GM18907 (cell line): ENCODE data around the gene COL16A1.

Experiments used
- ATAC-seq: cut with Tn5 transposase; IDR thresholded peaks from one replicate; pipeline ENCODE4 v1.9.1; 2021; ENCODE audit warnings: mild to moderate bottlenecking, moderate library complexity; ENCODE audit not compliant: unreplicated experiment

COL16A1 gene

GRCh38 chr1:31609514-31610118 is 94.2 kb downstream of the COL16A1 start:
- no peak for ATAC-seq

GRCh38 chr1:31607360-31607759 is 96.5 kb downstream of the COL16A1 start:
- no peak for ATAC-seq

- ATAC-seq = peak; percentile 90
Observed at GRCh38 chr1:31605908-31606427, 97.8 kb downstream of the COL16A1 start.
